Ectodermal cell (in vitro differentiated cells): ENCODE data around the gene NINJ2.

ENCODE experiments used
- H3K27ac ChIP-seq: 2 replicates; pipeline ENCODE4 v1.7.0; 2013; ENCODE audit warnings: mild to moderate bottlenecking, low read depth, low read length; ENCODE audit not compliant: insufficient read depth, poor library complexity, severe bottlenecking
- H3K27me3 ChIP-seq: 2 replicates; pipeline ENCODE4 v1.7.0; 2013; ENCODE audit warnings: mild to moderate bottlenecking, low read length; ENCODE audit not compliant: insufficient read depth, control insufficient read depth, poor library complexity, severe bottlenecking
- H3K36me3 ChIP-seq: one replicate; pipeline ENCODE4 v1.7.0; 2013; ENCODE audit warnings: low read length; ENCODE audit not compliant: control insufficient read depth, insufficient read depth
- H3K4me1 ChIP-seq: one replicate; pipeline ENCODE4 v1.7.0; 2013; ENCODE audit warnings: low read length; ENCODE audit not compliant: control insufficient read depth, insufficient read depth
- H3K4me3 ChIP-seq: 2 replicates; pipeline ENCODE4 v1.7.0; 2013; ENCODE audit warnings: low read depth, low read length, control low read depth; ENCODE audit not compliant: insufficient read depth
- H3K9me3 ChIP-seq: 2 replicates; pipeline ENCODE4 v1.7.0; 2013; ENCODE audit warnings: mild to moderate bottlenecking, low read length, moderate library complexity; ENCODE audit not compliant: control insufficient read depth
- WGBS, 2 experiments: methylation state at CpG; one replicate each; pipeline ENCODE4 v1.1.7; 2013; ENCODE audit warnings: missing lambda C conversion rate in 2 of 2; 5-methylcytosine and 5-hydroxymethylcytosine counted together

The NINJ2 gene

GRCh38 chr12:563787-564298 is 99.4 kb downstream of the NINJ2 start:
- Histone ChIP-seq H3K4me1 (no peaks in the 10 kb centered on the region), H3K9me3 (no peaks in the 10 kb centered on the region), H3K36me3 (no peaks in the 10 kb centered on the region), H3K27ac (no peak overlapping the region), H3K4me3 (no peak overlapping the region), H3K27me3 (peaks cover 1% of the 10 kb centered on the region)
- WGBS, 2 experiments = 92 to 93% methylated on average over 7 of the region's 7 CpGs

- H3K4me3 ChIP-seq = no peak overlapping the region
- H3K36me3 ChIP-seq = no peaks in the 10 kb centered on the region
- no peaks in the 10 kb centered on the region for H3K9me3 ChIP-seq
- H3K4me1 ChIP-seq = no peaks in the 10 kb centered on the region
- H3K27ac ChIP-seq = no peak overlapping the region
- H3K27me3 ChIP-seq = no peaks in the 10 kb centered on the region
- WGBS, 2 experiments = 82 to 90% methylated on average over 7 to 8 of the region's 8 CpGs
Observed at GRCh38 chr12:563250-563781, 99.9 kb downstream of the NINJ2 start.

DNA sequence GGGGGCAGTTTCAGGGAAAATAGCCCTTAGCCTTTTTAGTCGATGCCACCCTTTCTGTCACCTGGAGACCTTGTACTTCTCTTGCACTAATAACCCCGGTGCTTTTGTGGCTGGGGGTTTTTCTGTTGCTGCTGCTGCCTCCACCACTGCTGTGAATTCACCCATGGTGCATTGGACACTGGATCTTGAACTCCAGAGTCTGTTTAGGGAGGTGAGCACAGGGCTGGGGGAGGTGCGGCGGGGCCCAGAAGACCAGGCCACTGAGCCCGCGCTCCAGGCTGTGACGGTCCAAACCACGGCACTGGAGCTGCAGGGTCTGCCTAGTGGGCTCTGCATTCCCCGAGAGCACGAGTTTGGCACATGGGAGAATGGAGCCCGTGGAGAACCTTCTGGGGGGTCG is 100.6 kb downstream of the NINJ2 start:
- Histone ChIP-seq H3K4me3 (no peak overlapping the region), H3K4me1 (no peaks in the 10 kb centered on the region), H3K27me3 (no peaks in the 10 kb centered on the region), H3K36me3 (no peaks in the 10 kb centered on the region), H3K9me3 (no peaks in the 10 kb centered on the region), H3K27ac (no peak overlapping the region)
- WGBS, 2 experiments = 93 to 94% methylated on average over 12 of the region's 12 CpGs

DNA sequence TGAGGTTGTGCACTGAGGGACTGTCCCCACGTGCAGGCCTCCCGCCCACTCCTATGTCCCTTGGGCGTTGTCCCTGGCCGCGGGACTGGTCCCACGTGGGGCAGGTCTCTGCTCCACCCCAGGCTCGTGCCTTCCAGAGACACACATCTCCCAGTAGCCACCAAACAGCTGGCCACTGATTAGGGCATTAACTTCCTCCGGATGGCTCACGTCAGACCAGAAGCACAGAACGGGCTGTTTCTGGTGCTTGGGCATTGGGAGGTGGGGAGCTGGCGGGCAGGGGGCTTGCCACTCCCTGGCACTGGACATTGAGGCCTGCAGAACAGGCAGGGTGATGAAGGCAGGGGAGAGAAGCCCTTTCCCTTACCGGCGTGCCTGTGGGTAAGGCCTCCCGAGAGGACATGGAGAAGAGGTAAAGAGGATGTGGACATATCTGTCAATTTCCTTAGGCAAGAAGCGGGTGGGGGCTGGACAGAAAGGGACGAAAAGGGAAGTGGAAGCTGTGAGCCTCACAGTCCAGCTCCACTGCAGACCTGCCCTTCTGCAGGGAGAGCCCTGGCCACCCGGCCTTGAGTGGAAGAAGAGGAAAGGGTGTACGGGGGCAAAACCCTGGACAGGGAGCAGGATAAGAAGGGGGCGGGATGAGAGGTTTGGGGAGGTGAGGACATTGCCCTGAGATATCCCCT is 101.2 kb downstream of the NINJ2 start:
- H3K4me3 ChIP-seq = no peak overlapping the region
- H3K27ac ChIP-seq = no peak overlapping the region
- H3K36me3 ChIP-seq = no peaks in the 10 kb centered on the region
- 89% methylated on average over 19 of the region's 19 CpGs for WGBS, 2 experiments
- H3K4me1 ChIP-seq = no peaks in the 10 kb centered on the region
- H3K9me3 ChIP-seq = no peaks in the 10 kb centered on the region
- H3K27me3 ChIP-seq = no peaks in the 10 kb centered on the region

- Histone ChIP-seq H3K27me3 (no peaks in the 10 kb centered on the region), H3K4me3 (no peak overlapping the region), H3K27ac (no peak overlapping the region), H3K9me3 (no peaks in the 10 kb centered on the region), H3K36me3 (no peaks in the 10 kb centered on the region), H3K4me1 (no peaks in the 10 kb centered on the region)
- 90 to 91% methylated on average over 14 of the region's 14 CpGs for WGBS, 2 experiments
Observed at GRCh38 chr12:561391-561705, 101.9 kb downstream of the NINJ2 start.

- no peak overlapping the region for H3K4me3 ChIP-seq
- no peaks in the 10 kb centered on the region for H3K27me3 ChIP-seq
- no peak overlapping the region for H3K27ac ChIP-seq
- no peaks in the 10 kb centered on the region for H3K36me3 ChIP-seq
- 90 to 92% methylated on average over 17 to 19 of the region's 19 CpGs for WGBS, 2 experiments
- no peaks in the 10 kb centered on the region for H3K9me3 ChIP-seq
- H3K4me1 ChIP-seq = no peaks in the 10 kb centered on the region
Observed at GRCh38 chr12:560691-561390, 102.4 kb downstream of the NINJ2 start.

DNA sequence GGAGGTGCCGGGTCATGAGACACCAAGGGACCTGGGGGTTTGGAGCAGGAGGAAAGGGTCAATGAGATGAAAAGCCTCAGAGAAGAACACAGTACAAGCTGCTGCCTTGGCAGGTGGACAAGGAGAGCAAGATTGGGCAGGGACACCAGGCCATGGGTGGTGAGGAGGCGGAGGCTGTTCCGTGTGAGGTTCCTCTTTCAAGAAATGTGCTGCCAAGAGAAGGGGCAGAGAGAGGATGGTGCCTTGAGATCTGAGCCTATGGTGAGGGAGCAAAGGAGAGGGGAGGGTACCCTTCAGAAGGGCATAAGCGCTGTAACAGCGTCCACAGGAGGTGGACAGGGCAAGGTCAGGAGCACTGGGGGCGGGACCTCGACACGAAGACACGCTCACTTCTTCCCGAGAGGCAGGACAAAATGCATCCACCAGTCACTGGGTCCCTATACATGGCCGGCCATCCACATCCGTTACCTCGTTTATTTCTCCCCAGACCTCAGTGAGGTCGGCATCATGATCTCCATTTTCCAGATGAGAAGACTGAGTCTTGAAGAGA is 103.3 kb downstream of the NINJ2 start:
- Histone ChIP-seq H3K27ac (no peak overlapping the region), H3K4me3 (no peak overlapping the region), H3K4me1 (no peaks in the 10 kb centered on the region), H3K27me3 (no peaks in the 10 kb centered on the region), H3K36me3 (no peaks in the 10 kb centered on the region), H3K9me3 (no peaks in the 10 kb centered on the region)
- 93% methylated on average over 14 of the region's 14 CpGs for WGBS, 2 experiments

DNA sequence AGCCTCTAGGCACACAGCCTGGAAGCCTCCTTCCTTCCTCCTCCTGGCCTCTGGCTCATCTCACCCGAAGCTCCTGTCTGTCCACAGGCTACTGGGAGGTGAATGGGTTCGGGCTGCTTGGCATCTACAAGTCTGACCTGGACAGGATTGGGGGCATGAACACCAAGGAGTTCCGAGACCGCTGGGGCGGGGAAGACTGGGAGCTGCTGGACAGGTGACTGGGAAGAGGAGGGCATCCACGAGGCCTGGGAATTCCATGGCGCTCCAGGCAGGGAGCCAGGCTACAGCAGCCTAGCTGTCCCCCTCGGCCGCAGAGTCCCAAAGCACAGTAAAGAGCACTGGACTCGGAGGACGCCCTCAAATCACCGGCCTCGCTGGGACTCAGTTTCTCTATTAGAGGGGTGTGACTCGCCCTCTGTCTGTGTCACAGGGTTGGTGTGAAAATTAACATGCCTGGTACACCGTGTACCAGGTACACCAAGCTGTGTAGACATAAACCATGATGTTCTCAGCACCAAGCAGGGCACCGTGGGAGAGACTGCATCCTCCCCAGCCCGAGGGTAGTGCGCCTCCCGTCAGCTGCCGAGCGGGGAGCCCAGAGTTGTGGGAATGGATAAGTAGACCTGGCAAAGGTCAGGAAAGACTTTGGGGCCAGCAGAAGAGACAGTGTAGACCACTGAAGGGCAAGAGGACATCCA is 103.9 kb downstream of the NINJ2 start:
- Histone ChIP-seq H3K4me3 (no peak overlapping the region), H3K36me3 (no peaks in the 10 kb centered on the region), H3K9me3 (no peaks in the 10 kb centered on the region), H3K4me1 (no peaks in the 10 kb centered on the region), H3K27me3 (no peaks in the 10 kb centered on the region), H3K27ac (no peak overlapping the region)
- WGBS, 2 experiments = 94 to 95% methylated on average over 21 of the region's 21 CpGs

DNA sequence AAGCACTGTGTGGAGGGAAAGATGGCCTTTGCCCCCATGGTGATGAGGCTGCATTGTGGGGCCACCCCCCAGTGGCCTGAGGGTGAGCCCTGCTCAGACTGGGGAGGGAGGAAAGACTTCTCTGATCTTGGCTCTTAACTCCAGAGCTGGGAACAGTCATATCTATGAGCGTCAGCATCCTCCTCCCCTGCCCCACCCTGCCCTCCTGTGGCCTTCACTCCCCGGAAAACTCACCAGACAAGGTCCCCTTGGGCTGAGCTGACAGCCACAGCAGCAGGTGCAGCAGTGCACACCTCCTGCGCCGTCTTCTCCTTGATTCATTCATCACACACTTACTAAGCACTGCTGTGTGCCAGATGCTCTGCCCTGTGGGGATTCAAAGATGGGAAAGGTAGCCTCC is 104.7 kb downstream of the NINJ2 start:
- H3K4me3 ChIP-seq = no peak overlapping the region
- no peaks in the 10 kb centered on the region for H3K27me3 ChIP-seq
- H3K4me1 ChIP-seq = no peaks in the 10 kb centered on the region
- WGBS, 2 experiments = 93 to 96% methylated on average over 4 of the region's 4 CpGs
- no peaks in the 10 kb centered on the region for H3K36me3 ChIP-seq
- no peak overlapping the region for H3K27ac ChIP-seq
- no peaks in the 10 kb centered on the region for H3K9me3 ChIP-seq

DNA sequence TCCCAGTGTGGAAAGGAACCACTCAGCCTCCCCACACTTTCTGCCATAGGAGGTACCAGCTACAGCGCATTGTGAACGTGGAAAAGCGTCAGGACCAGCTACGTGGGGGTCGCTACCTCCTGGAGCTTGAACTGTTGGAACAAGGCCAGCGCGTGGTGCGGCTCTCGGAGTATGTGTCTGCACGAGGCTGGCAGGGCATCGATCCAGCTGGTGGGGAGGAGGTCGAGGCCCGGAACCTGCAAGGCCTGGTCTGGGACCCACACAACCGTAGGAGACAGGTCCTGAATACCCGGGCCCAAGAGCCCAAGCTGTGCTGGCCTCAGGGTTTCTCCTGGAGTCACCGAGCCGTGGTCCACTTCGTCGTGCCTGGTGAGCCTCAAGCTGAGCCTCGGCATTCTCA is 106.7 kb downstream of the NINJ2 start:
- peaks cover 10% of the 10 kb centered on the region for H3K36me3 ChIP-seq
- H3K27ac ChIP-seq = no peak overlapping the region
- 94% methylated on average over 20 of the region's 20 CpGs for WGBS, 2 experiments
- H3K4me3 ChIP-seq = no peak overlapping the region
- H3K27me3 ChIP-seq = no peaks in the 10 kb centered on the region
- H3K9me3 ChIP-seq = no peaks in the 10 kb centered on the region
- H3K4me1 ChIP-seq = no peaks in the 10 kb centered on the region
